IMR-90 (cell line): ENCODE results near the gene PRC1.

Experiments
- CEBPB ChIP-seq: IDR thresholded peaks from 2 replicates; pipeline ENCODE4 v1.6.1; 2012; ENCODE audit warnings: low read depth, low read length, improper control_type of control experiment
- CTCF ChIP-seq: conservative IDR thresholded peaks from 2 replicates; pipeline ENCODE4 v1.5.1; 2012; ENCODE audit warnings: mild to moderate bottlenecking, low read depth, low read length, improper control_type of control experiment
- RAD21 ChIP-seq: IDR thresholded peaks from 2 replicates; pipeline ENCODE4 v1.6.1; 2012; ENCODE audit warnings: low read length, improper control_type of control experiment

- TF ChIP-seq CEBPB = no peak
- no peak for TF ChIP-seq CTCF
- TF ChIP-seq RAD21 = no peak
Measured at GRCh38 chr15:90930861-90931574, 63.3 kb downstream of the PRC1 start.
